Caco-2 (cell line): ENCODE measurements around the gene CLDN14. TPM values are rescaled to one million over a fixed set of nuclear protein-coding genes. Genes with fewer than 3 reads are reported as not detected.

Experiments used
- BruUV-seq: library from RNA; stranded (reverse); fragments of 400-500 nt; replicated peaks from 2 replicates; lab custom pipeline; 2021; lab: Mats Ljungman, UMichigan
- CTCF ChIA-PET: fragments of 300-600 bp; sonication (Branson Sonifier 250); formaldehyde crosslinking; loops from one replicate; lab custom pipeline; 2022; ENCODE audit warnings: antibody characterized with exemption; lab: Charles Lee
- POLR2A ChIA-PET: fragments of 300-600 bp; sonication (Branson Sonifier 250); formaldehyde crosslinking; loops from one replicate; lab custom pipeline; 2022; ENCODE audit warnings: antibody characterized with exemption; lab: Charles Lee
- DNase-seq, 2 experiments: peaks; one replicate each; pipeline versions ENCODE4 v3.0.0 to v3.0.0-alpha.2; 2020 to 2022
- H3K27me3 ChIP-seq: replicated peaks from 2 replicates; pipeline ENCODE4 v1.6.0; 2011; ENCODE audit warnings: low read length; ENCODE audit not compliant: control insufficient read depth, insufficient read depth
- H3K36me3 ChIP-seq: 2 replicates; pipeline ENCODE4 v1.5.1; 2011; ENCODE audit warnings: low read length; ENCODE audit not compliant: control insufficient read depth, insufficient read depth
- H3K4me1 ChIP-seq: fragments of 250-450 bp; sonication (Bioruptor Pico); 2 replicates; pipeline ENCODE4 v1.5.1; 2020; ENCODE audit warnings: mild to moderate bottlenecking
- H3K4me3 ChIP-seq: 2 replicates; pipeline ENCODE4 v1.5.1; 2011; ENCODE audit warnings: low read depth, mild to moderate bottlenecking, control low read depth, low read length
- H3K9me3 ChIP-seq: fragments of 250-450 bp; sonication (Bioruptor Pico); 2 replicates; pipeline ENCODE4 v1.5.1; 2020; ENCODE audit warnings: mild to moderate bottlenecking, moderate library complexity
- H3K27ac Mint-ChIP-seq: one replicate; pipeline ENCODE4 v1.8.0; 2022; ENCODE audit warnings: mixed read lengths; ENCODE audit not compliant: unreplicated experiment
- H3K27me3 Mint-ChIP-seq: one replicate; pipeline ENCODE4 v1.8.0; 2022; ENCODE audit warnings: mixed read lengths; ENCODE audit not compliant: insufficient read depth, unreplicated experiment
- H3K36me3 Mint-ChIP-seq: one replicate; pipeline ENCODE4 v1.8.0; 2022; ENCODE audit warnings: mild to moderate bottlenecking, mixed read lengths; ENCODE audit not compliant: insufficient read depth, unreplicated experiment
- H3K4me1 Mint-ChIP-seq: one replicate; pipeline ENCODE4 v1.8.0; 2022; ENCODE audit warnings: low read depth, mixed read lengths; ENCODE audit not compliant: unreplicated experiment
- H3K4me3 Mint-ChIP-seq: one replicate; pipeline ENCODE4 v1.8.0; 2022; ENCODE audit warnings: mild to moderate bottlenecking, moderate library complexity, mixed read lengths; ENCODE audit not compliant: unreplicated experiment
- H3K9me3 Mint-ChIP-seq: one replicate; pipeline ENCODE4 v1.8.0; 2022; ENCODE audit warnings: mixed read lengths; ENCODE audit not compliant: unreplicated experiment
- CTCF ChIP-seq, 2 experiments: fragments of 200-600 bp in 1 of 2; IDR thresholded peaks; 1 replicate in 1 of 2; 2 replicates in 1 of 2; pipeline versions ENCODE4 v1.5.1 to v1.8.0; 2011 to 2022; ENCODE audit warnings: antibody characterized with exemption in 1 of 2, control low read depth in 1 of 2, inconsistent platforms in 1 of 2, low read depth in 1 of 2, low read length in 1 of 2, mild to moderate bottlenecking in 1 of 2, moderate library complexity in 1 of 2; ENCODE audit not compliant: insufficient read depth in 1 of 2, severe bottlenecking in 1 of 2, unreplicated experiment in 1 of 2
- intact Hi-C: fragments of 100-400 bp; cut with micrococcal nuclease; formaldehyde crosslinking; loops from one replicate; pipeline ENCODE4 v1.10.0; 2022; ENCODE audit not compliant: unreplicated experiment
- total RNA-seq: library from RNA; stranded (reverse); gene quantifications from 2 replicates; pipeline ENCODE4 v1.2.3, GENCODE V29; 2022

The CLDN14 gene
- total RNA-seq, 1 experiment from 2014 or later: not detected

GRCh38 chr21:36518883-36519492 is 39.1 kb upstream of the CLDN14 start:
- POLR2A ChIA-PET: no interaction called here
- no peaks in the 10 kb centered on the region for H3K4me1 Mint-ChIP-seq
- no TSS peak for BruUV-seq
- no peak for TF ChIP-seq CTCF (IDR thresholded peaks at IDR 0.05; ENCODE audit: insufficient read depth in 1 of 2, low read depth in 1 of 2, low read length in 1 of 2, severe bottlenecking in 1 of 2, unreplicated experiment in 1 of 2)
- H3K4me3 ChIP-seq: no peak overlapping the region
- peaks cover 9% of the 10 kb centered on the region for H3K9me3 Mint-ChIP-seq
- peaks cover 2% of the 10 kb centered on the region for H3K27me3 Mint-ChIP-seq
- H3K27me3 ChIP-seq: no peaks in the 10 kb centered on the region; the same call in 1 of the 2 replicates
- no peak overlapping the region for H3K4me3 Mint-ChIP-seq
- DNase-seq: no peak
- no peaks in the 10 kb centered on the region for H3K4me1 ChIP-seq
- intact Hi-C loops: no loop called here
- CTCF ChIA-PET: no interaction called here
- no peaks in the 10 kb centered on the region for H3K9me3 ChIP-seq
- no peaks in the 10 kb centered on the region for H3K36me3 Mint-ChIP-seq
- H3K36me3 ChIP-seq: no peaks in the 10 kb centered on the region
- H3K27ac Mint-ChIP-seq: no peak overlapping the region

GRCh38 chr21:36517366-36518075 is 37.6 kb upstream of the CLDN14 start:
- CTCF ChIA-PET: no interaction called here
- no TSS peak for BruUV-seq
- DNase-seq: no peak
- no peak for TF ChIP-seq CTCF (IDR thresholded peaks at IDR 0.05; ENCODE audit: insufficient read depth in 1 of 2, low read depth in 1 of 2, low read length in 1 of 2, severe bottlenecking in 1 of 2, unreplicated experiment in 1 of 2)
- Histone ChIP-seq H3K4me1 (no peaks in the 10 kb centered on the region), H3K9me3 (no peaks in the 10 kb centered on the region), H3K27me3 (no peaks in the 10 kb centered on the region; the same call in 1 of the 2 replicates), H3K36me3 (no peaks in the 10 kb centered on the region), H3K4me3 (no peak overlapping the region)
- Mint-ChIP-seq H3K27me3 (no peaks in the 10 kb centered on the region), H3K27ac (no peak overlapping the region), H3K4me3 (no peak overlapping the region), H3K9me3 (peaks cover 9% of the 10 kb centered on the region), H3K36me3 (no peaks in the 10 kb centered on the region), H3K4me1 (no peaks in the 10 kb centered on the region)
- intact Hi-C loops: no loop called here
- POLR2A ChIA-PET: no interaction called here

GRCh38 chr21:36516281-36516680 is 36.4 kb upstream of the CLDN14 start:
- no peaks in the 10 kb centered on the region for H3K4me1 Mint-ChIP-seq
- H3K27me3 ChIP-seq: no peaks in the 10 kb centered on the region
- POLR2A ChIA-PET: no interaction called here
- BruUV-seq: no TSS peak
- H3K36me3 ChIP-seq: no peaks in the 10 kb centered on the region
- CTCF ChIA-PET: no interaction called here
- peaks cover 9% of the 10 kb centered on the region for H3K9me3 Mint-ChIP-seq
- intact Hi-C loops: no loop called here
- H3K4me3 ChIP-seq: no peak overlapping the region
- H3K27me3 Mint-ChIP-seq: no peaks in the 10 kb centered on the region
- TF ChIP-seq CTCF (IDR thresholded peaks at IDR 0.05; ENCODE audit: insufficient read depth in 1 of 2, low read depth in 1 of 2, low read length in 1 of 2, severe bottlenecking in 1 of 2, unreplicated experiment in 1 of 2): no peak
- H3K4me3 Mint-ChIP-seq: no peak overlapping the region
- no peaks in the 10 kb centered on the region for H3K4me1 ChIP-seq
- no peaks in the 10 kb centered on the region for H3K9me3 ChIP-seq
- no peaks in the 10 kb centered on the region for H3K36me3 Mint-ChIP-seq
- DNase-seq: no peak
- no peak overlapping the region for H3K27ac Mint-ChIP-seq
